Measurements from ENCODE around the gene TTC16.

The TTC16 gene

GRCh38 chr9:127698386-127698785 is 17.5 kb upstream of the TTC16 start:
- no peak for FAIRE-seq

- no peak for FAIRE-seq
These were observed 16.8 kb upstream of the TTC16 start for GRCh38 chr9:127698985-127699670.

- FAIRE-seq, result no peak
These were observed 15.7 kb upstream of the TTC16 start for GRCh38 chr9:127700140-127700539.

- no peak for FAIRE-seq
These were observed 15.2 kb upstream of the TTC16 start for GRCh38 chr9:127700594-127701255.

GRCh38 chr9:127703289-127703946 is 12.5 kb upstream of the TTC16 start:
- no peak for FAIRE-seq

GRCh38 chr9:127705577-127706379 is 10.1 kb upstream of the TTC16 start:
- no peak for FAIRE-seq

GRCh38 chr9:127706836-127707241 is 9.0 kb upstream of the TTC16 start, which contains the start of gene CFAP157:
Gene CFAP157 (plus strand): TSS chr9:127706988. CDS start chr9:127707032, 44 bp downstream.
- no peak for FAIRE-seq

- no peak for FAIRE-seq
These were observed 8.1 kb upstream of the TTC16 start for GRCh38 chr9:127707766-127708165.

GRCh38 chr9:127708952-127709587 is 6.8 kb upstream of the TTC16 start:
- FAIRE-seq, result no peak

- no peak for FAIRE-seq
These were observed 5.6 kb upstream of the TTC16 start for GRCh38 chr9:127710204-127710783.

GRCh38 chr9:127711226-127711701 is 4.6 kb upstream of the TTC16 start:
- no peak for FAIRE-seq

GRCh38 chr9:127711831-127712274 is 4.0 kb upstream of the TTC16 start:
- FAIRE-seq, result no peak

GRCh38 chr9:127712371-127712770 is 3.5 kb upstream of the TTC16 start:
- FAIRE-seq, result no peak

- no peak for FAIRE-seq
These were observed 3.0 kb upstream of the TTC16 start for GRCh38 chr9:127712867-127713266.

GRCh38 chr9:127714020-127714750 is 1.7 kb upstream of the TTC16 start:
- no peak for FAIRE-seq

GRCh38 chr9:127714951-127715469 is 869 bp upstream of the TTC16 start:
- FAIRE-seq, result no peak

- FAIRE-seq, result no peak
These were observed 533 bp downstream of the TTC16 start for GRCh38 chr9:127716412-127716811.

GRCh38 chr9:127717766-127718165 is 1.9 kb downstream of the TTC16 start:
- FAIRE-seq, result no peak

GRCh38 chr9:127720031-127720864 is 4.4 kb downstream of the TTC16 start:
- no peak for FAIRE-seq

- no peak for FAIRE-seq
These were observed 5.0 kb downstream of the TTC16 start for GRCh38 chr9:127720865-127721227.
